ENCODE results near the gene ANKRD28.

DNA sequence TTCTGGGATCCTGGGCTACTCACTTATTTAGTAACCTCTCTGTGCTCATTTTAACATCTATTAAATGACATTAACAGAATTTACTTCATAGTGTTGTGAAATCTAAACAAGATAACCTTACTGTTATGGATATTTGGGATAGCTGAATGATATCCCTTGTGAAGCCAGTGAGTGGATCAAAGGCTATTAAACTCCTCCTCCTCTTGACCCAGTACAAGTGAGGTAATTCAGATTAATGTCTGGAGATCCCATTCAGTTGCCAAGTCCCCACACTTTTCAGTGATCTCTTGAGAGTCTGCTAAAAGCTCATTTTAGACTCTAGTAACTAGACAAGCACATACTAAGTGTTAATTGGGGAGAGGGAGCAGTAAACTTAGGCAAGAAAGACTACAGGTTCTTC lies 2.5 kb upstream of the ANKRD28 start:
- no peak for TF ChIP-seq EZH2 (IDR thresholded peaks at IDR 0.05; ENCODE audit: low read depth)
- TF ChIP-seq, protein P1, sequence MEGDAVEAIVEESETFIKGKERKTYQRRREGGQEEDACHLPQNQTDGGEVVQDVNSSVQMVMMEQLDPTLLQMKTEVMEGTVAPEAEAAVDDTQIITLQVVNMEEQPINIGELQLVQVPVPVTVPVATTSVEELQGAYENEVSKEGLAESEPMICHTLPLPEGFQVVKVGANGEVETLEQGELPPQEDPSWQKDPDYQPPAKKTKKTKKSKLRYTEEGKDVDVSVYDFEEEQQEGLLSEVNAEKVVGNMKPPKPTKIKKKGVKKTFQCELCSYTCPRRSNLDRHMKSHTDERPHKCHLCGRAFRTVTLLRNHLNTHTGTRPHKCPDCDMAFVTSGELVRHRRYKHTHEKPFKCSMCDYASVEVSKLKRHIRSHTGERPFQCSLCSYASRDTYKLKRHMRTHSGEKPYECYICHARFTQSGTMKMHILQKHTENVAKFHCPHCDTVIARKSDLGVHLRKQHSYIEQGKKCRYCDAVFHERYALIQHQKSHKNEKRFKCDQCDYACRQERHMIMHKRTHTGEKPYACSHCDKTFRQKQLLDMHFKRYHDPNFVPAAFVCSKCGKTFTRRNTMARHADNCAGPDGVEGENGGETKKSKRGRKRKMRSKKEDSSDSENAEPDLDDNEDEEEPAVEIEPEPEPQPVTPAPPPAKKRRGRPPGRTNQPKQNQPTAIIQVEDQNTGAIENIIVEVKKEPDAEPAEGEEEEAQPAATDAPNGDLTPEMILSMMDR (conservative IDR thresholded peaks at IDR 0.05): no peak
